NCI-H128 (cell line): ENCODE results near the gene GRIK5.
A peak's percentile ranks its signal among the peaks of the same experiment; 100 is the strongest.
"Not testable (repeated sequence)": the region's sequence is repeated elsewhere in the genome, so short reads cannot be mapped to it uniquely, and the experiment has no call there.

ENCODE experiments used
- DNase-seq: peaks from one replicate; lab custom pipeline; 2025; ENCODE audit not compliant: unreplicated experiment; lab: John Stamatoyannopoulos, UW

The GRIK5 gene, protein sequence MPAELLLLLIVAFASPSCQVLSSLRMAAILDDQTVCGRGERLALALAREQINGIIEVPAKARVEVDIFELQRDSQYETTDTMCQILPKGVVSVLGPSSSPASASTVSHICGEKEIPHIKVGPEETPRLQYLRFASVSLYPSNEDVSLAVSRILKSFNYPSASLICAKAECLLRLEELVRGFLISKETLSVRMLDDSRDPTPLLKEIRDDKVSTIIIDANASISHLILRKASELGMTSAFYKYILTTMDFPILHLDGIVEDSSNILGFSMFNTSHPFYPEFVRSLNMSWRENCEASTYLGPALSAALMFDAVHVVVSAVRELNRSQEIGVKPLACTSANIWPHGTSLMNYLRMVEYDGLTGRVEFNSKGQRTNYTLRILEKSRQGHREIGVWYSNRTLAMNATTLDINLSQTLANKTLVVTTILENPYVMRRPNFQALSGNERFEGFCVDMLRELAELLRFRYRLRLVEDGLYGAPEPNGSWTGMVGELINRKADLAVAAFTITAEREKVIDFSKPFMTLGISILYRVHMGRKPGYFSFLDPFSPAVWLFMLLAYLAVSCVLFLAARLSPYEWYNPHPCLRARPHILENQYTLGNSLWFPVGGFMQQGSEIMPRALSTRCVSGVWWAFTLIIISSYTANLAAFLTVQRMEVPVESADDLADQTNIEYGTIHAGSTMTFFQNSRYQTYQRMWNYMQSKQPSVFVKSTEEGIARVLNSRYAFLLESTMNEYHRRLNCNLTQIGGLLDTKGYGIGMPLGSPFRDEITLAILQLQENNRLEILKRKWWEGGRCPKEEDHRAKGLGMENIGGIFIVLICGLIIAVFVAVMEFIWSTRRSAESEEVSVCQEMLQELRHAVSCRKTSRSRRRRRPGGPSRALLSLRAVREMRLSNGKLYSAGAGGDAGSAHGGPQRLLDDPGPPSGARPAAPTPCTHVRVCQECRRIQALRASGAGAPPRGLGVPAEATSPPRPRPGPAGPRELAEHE

DNA sequence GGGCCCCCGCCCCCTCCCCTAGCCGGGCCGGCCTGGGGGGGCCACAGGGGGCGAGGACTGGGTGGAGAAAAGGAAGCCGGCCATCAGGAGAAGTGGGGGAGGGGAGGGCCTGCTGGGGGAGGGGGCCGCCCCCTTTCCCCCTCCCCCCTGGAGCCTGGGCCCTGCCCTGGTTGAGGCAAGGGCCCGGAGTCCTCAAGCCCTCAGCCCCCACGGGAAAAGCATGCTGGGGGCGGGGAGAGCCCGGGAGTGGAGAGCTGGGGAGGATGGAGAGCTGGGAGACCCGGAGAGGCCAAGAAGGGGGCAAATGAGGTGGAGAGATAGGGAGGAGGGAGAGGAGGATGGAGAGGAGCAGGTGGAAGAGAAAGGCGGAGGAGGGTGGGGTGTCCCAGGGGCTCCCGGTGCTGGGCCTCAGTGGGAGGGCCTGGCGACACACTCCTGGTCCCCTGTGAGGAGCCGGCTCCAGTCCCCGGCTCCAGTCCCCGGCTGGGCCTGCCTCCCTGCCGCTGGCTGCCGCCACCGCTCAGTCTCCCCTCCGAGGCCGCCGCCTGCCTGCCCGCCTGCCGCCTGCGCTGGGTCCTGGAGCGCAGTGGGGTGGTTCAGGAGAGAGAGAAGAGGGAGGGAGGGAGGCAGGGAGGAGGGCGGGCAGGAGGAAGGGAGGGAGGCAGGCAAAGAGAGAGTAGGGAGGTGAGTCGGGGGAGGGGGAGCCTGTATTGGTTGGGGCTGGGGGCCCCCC, at the start of gene GRIK5:
GRIK5 (minus strand) TSS at position 588 of the 733 bp plus-strand sequence. CDS start 4,436 bp downstream, outside the sequence.
- DNase-seq, result no peak

GRCh38 chr19:42117076-42117475, 47.1 kb upstream of the GRIK5 start:
- DNase-seq, result no peak

DNA sequence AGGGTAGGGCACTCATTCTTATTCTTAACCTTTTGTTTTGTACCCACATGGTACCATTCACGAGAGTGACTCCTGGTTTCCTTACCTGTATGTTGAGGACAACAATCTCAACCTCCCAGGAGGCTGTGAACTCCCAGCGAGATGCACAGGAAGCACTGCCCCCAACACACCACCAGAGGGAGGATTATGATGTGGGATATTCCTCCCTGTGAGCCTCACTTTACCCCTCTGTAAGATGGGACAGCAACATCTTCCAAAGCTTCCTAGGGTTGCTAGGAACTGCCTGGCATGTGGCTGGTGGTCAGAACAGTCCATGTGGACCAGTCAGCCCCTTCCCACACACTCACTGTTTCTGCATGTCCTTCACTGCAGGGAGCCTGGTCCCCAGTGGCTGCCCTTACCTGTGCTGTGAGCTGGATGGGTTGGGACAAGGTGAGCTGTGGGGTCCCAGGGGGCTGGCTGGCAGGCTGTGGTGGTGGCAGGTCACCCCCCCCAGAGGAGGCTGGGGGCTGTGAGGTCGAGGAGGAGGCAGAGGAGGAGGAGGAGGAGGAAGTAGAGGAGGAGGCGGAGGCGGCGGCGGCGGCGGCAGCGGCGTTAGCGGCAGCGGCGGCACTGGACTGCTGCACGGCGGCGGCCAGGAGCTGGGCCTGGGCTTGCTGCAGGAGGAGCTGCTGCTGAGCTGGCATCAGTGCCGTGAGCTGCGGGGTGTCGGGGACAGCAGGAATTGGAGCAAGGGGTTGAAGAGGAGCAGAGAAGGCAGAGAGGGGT, 46.5 kb upstream of the GRIK5 start:
- DNase-seq, result no peak

DNA sequence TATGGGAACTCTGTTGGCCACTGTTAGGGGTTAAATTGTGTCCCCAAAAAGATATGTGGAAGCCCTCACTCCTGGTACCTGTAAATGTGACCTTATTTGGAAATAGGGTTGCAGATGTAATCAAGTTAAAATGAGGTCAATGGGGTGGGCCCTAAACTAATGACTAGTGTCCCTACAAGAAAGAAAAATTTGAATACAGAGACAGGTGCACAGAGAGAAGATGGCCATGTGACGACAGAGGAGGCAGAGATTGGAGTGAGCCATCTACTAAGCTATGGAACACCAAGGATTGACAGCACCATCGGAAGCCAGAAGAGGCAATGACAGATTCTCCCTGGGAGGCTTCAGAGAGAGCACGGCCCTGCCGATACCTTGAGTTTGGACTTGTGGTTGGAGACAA, 45.7 kb upstream of the GRIK5 start:
- no peak for DNase-seq

DNA sequence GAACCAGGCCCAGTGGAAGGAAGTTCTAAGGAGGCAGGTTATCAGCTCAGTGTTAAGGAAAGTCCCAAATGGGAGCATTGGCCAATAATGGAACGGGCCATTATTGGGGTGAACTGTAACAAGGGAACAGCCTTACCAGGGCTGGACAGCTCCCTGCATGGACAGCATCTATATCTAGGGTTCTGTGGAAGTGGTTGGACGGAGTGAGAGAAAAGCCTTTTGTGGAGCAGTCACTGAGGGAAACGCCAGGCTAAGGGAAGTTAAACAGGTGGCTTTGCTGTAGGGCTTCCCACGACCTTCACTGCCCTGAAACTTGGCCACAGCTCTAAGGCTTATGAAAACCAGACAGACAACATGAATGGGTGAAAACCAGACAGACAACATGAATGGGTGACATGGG, 45.2 kb upstream of the GRIK5 start:
- no peak for DNase-seq

DNA sequence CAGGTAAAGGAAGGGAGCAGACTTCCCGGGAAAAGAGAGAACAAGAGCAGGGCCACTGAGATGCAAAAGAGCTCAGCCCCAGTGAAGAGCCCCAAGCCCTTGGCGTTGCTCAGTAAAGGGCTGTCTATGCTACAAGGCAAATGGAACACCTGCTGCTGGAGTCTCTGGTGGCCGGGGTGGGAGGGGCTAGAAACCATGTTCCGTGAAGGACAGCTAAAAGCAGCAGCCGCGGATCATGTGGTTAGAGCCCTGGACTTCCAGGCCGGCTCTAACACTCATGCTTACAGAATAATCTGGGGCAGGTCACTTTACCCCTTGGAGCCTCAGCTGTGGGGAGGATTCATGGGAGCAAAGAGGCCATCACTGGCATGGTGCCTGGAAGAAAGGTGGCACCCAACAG, 44.4 kb upstream of the GRIK5 start:
- no peak for DNase-seq

DNA sequence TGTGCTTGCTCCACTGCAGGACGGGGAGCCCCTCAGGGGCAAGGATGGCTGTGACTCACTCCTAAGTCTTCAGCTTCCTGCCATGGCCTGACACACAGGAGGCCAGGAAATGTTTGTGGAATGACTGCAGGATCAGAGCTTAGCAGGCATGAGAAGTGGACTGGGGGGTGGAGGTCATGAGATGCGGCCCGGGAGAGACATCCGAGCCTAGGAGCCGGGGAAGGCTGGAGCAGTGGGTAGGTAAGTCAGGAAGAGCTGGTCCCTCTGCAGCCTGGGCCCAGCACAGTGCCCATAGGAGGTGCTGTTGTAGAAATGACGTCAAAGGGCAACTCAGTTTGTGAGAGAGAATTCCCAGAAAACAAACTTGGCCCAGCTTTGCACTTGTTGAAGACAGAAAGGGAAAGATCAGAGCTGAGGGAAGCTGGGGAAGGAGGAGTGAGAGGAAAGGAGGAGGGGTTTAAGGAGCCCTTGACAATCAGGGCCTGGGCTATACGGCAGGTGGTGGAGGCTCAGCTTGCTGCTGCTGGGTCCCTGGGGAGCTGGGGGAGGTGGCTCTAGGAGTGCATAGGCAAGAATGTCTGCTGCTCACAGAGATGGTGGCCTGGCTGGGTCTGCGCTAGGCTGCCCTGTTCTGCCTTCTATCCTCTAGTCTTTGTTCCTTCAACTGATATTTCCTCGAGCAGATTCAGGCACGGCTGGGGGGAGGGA, 43.8 kb upstream of the GRIK5 start:
- peak; percentile 35 for DNase-seq

GRCh38 chr19:42111811-42112210, 41.8 kb upstream of the GRIK5 start:
- no peak for DNase-seq

- no peak for DNase-seq
These were observed 41.4 kb upstream of the GRIK5 start for GRCh38 chr19:42111384-42111783.

GRCh38 chr19:42110658-42111057, 40.7 kb upstream of the GRIK5 start:
- DNase-seq, result no peak

- DNase-seq, result no peak
These were observed 39.9 kb upstream of the GRIK5 start for GRCh38 chr19:42109896-42110295.

DNA sequence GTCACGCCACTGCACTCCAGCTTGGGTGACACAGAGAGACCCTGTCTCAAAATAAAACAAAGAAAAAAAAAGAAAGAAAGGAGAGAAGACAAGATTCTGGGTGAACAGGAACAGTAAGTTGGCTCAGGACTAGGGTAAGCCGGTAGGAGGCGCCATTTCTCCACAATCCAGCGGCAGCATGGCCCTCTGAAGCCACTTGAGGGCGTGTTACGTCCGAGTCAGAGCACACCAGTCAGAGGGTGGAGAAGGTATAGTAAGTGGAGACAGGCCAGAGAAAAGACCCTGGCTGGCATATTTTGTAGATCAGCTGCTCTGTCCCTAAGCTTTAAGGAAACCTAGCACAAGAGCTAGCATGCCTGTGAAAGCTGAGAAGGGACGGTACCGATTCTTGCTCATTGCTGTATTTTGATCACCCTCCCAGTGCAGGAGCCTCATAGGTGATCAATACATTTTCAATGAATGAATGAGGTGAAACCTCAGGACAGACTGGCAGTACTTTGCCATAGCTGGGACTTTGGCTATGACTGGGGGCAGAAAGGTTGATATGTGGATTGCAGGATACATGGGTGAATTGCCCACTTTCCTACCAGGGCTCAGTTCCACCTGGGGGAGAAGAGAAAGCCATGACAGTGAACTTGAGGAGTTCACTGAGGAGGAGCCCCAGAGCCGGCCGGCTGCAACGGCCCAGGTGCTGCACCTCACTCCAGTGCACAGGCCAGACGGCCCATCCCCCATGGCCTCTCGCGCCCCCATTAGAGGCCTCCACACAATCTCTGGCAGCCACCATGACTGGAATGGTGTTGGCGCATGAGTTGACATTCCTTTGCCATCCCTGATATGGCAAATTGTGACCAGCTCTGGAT, 38.8 kb upstream of the GRIK5 start:
- DNase-seq, result peak; percentile 74

DNA sequence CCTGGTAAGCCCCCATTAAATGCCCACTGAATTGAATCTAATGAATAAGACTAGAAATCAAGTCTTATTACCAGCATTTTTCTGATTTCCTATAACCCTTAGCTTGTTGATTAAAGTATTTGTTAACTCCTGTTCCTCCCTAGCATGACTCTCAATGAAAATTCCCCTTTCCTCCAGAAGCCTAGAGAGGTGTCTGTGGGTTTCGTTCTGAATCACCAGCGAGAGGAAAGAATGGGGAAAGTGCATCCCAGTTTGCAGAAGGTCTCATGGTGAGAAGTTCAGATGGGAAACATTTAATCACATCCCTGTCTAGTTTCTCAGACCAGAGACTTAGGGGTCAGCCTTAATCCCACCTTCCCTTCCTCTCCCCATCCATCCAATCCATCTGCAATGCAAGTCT, 35.4 kb upstream of the GRIK5 start:
- no peak for DNase-seq

DNA sequence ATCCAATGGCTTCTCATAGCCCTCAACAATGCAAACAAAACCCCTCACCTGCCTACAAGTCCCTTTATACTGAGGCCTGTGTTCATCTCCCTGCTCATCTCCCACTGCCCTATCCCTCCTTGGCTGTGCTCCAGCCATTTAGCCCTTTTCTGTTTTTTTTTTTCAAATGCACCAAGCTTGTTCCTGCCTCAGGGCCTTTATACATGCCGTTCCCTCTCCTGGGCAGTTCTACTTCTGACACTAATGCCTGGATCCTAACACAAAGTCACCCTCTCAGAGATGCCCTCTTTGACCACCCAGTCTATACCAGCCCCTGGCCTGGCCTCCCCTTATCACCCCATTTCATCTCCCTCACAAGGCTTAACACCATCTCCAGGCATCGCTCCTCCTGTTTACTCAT, 32.9 kb upstream of the GRIK5 start:
- no peak for DNase-seq

- DNase-seq, result not testable (repeated sequence)
These were observed 30.2 kb upstream of the GRIK5 start for GRCh38 chr19:42100241-42100640.

DNA sequence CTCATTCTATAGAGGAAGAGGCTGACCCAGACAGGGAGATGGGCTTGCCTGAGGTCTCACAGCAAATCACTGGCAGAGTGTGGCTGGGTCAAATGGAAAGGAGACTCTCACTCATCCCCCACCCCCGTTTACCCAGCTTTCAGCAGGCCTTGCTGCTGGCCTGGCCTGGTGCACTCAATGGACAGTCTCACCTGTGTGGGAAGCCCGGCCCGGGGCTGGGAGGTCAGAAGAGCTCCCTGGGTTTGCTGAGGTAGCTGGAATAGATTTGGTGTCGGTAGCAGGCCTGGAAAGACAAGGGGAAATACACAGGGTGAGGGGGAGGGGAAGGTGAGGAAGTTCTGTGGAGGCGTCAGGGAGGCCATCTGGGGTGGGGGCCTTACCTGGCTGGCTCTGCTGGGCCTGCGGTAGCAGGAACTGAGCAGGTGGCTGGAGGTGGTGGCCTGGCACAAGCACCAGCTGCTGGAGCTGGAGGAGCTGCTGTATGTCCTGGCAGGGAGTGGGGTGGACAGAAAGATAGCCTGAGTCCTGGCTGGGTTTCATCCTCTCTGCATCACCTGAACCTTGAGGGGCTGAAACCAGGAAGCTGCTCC, 29.4 kb upstream of the GRIK5 start:
- DNase-seq, result no peak

GRCh38 chr19:42098781-42099180, 28.8 kb upstream of the GRIK5 start:
- no peak for DNase-seq

DNA sequence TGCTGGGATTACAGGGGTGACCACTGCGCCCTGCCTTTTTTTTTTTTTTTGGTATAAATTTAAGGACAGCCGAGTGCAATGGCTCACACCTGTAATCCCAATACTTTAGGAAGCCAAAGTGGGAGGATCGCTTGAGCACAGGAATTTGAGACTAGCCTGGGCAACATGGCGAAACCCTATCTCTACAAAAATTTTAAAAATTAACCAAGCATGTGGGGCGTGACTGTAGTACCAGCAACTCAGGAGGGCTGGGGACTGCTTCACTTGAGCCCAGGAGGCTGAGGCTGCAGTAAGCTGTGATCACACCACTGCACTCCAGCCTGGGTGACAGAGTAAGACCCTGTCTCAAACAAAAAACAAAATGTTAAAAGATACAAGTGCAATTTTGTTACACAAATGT, 27.5 kb upstream of the GRIK5 start:
- no peak for DNase-seq
